ENCODE measurements around the gene ACSM2B.
"Not testable (repeated sequence)": the region's sequence is repeated elsewhere in the genome, so short reads cannot be mapped to it uniquely, and the experiment has no call there.

ACSM2B gene

DNA sequence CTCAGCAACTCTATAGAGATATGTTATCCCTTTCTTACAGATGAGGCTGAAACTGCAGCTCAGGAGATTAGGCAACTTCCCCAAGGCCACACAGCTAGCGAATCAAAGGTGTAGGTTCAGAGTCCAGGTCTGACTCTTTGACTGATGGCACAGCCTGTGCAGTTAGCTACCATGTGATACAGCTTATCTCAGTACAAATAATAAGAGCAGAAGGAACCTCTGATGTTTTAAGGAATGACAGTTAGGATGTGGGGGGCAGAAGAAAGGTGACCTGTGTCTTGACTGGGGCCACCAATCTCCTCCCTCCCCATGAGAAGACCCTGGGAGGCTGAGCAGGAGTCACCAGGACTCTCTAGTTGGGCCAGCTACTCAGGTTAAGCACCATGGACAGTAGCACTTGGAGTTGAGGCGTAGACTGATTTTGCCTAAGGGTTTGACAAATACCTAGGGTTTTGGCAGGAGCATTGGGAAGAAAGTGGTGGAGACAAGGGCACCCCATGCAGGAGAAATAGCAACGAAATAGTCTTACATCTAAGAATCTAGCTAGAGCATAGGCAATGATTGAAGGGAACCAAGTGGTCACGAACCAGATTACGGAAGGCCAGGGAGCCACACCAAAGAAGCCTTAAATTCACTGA lies 22.8 kb upstream of the ACSM2B start:
- DNase-seq (ENCODE audit: insufficient read length, low spot score) (no peak), FAIRE-seq (no peak)

DNA sequence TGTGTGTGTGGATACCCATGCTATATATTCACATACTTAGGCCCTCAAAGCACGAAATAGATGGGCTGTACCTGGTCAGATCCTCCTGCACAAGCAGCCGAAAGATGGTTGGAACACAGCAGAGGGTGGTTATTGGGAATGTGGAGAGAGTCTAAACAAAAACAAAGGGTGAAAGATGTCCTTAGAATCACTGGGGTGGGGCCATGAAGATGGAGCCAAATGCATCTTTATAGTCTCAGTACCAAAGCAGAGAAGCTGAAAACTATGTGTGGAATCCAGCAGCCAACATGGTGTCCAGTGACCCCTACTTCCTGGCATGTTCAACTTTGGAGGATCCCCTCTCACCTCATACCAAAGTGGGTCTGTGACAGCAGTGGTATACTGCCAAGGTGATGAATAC lies 19.5 kb upstream of the ACSM2B start:
- not testable (repeated sequence) for DNase-seq (ENCODE audit: insufficient read length, low spot score); FAIRE-seq

DNA sequence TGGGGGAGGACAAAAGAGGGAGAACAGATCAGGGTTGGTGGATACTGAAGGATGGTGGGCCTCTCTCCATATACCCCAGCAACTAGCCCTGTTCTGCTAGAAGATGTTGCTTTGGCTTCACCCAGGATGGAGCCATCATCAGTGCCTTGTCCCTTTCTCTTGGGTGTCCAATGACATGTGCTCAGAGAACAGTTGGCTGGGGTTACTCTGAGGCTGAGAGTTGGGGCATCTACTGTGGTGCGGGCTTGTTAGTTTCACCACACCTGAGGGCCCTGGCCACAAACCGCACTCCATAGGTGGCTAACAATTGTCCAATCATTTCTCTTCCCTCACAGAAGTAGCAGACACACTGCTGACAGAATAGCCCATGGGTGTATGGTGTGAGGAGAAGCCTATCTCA lies 18.9 kb upstream of the ACSM2B start:
- not testable (repeated sequence) for FAIRE-seq; DNase-seq (ENCODE audit: insufficient read length, low spot score)

GRCh38 chr16:20592780-20593179 lies 16.6 kb upstream of the ACSM2B start:
- DNase-seq (ENCODE audit: insufficient read length, low spot score); FAIRE-seq: not testable (repeated sequence)

DNA sequence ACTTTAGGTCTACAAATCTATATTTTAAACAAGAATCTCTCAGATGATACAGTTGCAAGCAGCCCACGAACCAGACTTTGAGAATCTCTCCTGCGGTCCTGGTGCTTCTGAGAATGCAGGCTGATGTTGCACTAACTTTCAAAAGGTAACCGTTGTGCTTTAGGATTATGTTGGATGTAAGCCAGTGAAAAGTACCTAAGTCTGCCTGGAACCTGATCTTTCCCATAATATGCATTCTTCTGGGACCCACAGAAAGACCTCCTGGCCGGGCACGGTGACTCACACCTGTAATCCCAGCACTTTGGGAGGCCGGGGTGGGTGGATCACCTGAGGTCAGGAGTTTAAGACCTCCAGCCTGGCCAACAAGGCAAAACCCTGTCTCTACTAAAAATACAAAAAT lies 13.3 kb upstream of the ACSM2B start:
- DNase-seq (ENCODE audit: insufficient read length, low spot score); FAIRE-seq: not testable (repeated sequence)

GRCh38 chr16:20587645-20588074 lies 11.5 kb upstream of the ACSM2B start:
- DNase-seq (ENCODE audit: insufficient read length, low spot score); FAIRE-seq: not testable (repeated sequence)

DNA sequence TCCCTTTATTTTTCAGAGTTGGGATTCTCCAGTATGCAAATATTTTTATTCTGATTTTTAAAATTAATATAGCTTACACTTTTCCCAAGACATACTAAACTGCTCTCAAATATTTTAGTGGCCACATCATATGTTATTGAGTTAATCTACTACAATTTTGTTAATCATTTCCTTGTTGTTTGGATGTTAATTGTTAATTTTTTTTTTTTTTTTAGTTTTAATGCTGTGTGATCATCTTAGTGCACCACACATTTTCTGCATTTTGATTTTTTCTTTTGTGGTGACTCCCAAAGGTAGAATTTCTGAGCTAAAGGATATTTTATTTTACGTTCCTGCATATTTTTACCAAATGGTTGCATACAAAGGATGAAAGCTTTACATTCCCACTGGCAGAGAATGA lies 10.5 kb upstream of the ACSM2B start:
- DNase-seq (ENCODE audit: insufficient read length, low spot score): not testable (repeated sequence)

DNA sequence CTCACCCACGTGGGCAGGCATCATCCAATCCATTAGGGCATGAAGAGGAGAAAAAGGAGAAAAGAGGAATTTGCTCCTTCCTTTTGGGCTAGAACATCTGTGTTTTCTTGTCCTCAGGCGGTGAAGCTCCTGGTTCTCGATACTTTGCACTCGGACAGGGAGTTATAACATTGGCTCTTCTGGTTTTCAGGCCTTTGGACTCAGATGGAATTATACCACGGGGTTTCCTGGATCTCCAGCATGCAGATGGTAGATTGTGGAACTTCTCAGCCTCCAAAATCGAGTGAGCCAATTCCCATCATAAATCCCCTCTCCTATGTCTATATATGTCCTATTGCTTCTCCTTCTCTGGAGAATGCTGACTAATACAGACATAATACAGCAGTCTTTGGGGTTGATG lies 9.9 kb upstream of the ACSM2B start:
- DNase-seq (ENCODE audit: insufficient read length, low spot score); FAIRE-seq: not testable (repeated sequence)

More for the DNA sequence above, 10.5 kb upstream of the ACSM2B start:
- FAIRE-seq: not testable (repeated sequence)

- not testable (repeated sequence) for DNase-seq (ENCODE audit: insufficient read length, low spot score); FAIRE-seq
These were observed 4.5 kb upstream of the ACSM2B start for GRCh38 chr16:20580487-20581259.

DNA sequence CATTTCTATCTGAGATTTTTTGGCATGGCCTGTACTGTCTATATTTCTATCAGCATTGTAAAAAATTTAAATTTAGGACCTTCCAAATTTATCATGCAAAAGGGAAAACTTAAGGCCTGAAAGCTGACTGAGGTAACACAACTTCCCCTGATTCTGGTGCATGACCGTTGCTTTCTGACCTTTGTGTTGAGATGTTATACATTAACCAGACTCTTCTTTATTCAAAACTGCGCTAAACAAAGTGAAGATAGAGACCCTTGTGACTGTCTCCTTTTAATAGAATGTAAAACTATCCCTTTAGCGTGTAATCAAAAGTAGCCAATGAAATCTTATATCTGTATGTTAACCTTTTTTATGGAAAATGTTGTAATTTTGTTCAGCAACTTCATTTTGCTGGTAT lies 1.9 kb upstream of the ACSM2B start:
- DNase-seq (ENCODE audit: insufficient read length, low spot score); FAIRE-seq: not testable (repeated sequence)

- FAIRE-seq; DNase-seq (ENCODE audit: insufficient read length, low spot score): not testable (repeated sequence)
These were observed 7.0 kb downstream of the ACSM2B start for GRCh38 chr16:20569117-20569651.

GRCh38 chr16:20568404-20568803 lies 7.8 kb downstream of the ACSM2B start:
- FAIRE-seq (no peak), DNase-seq (ENCODE audit: insufficient read length, low spot score) (no peak)

DNA sequence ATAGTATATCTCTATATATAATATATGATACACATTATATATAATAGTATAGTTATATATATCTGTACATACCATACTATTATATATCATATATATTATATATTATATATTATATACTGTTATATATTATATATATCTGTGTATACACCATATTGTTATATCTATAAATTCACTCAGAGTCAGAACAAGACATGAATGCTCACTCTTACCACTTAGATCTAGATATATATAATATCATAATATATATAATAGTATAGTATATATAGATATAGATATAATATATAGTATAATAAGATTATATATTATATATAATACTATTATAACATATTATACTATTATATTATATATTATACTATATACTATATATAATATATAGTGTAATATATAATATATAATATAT lies 9.3 kb downstream of the ACSM2B start:
- FAIRE-seq (no peak), DNase-seq (ENCODE audit: insufficient read length, low spot score) (no peak)

DNA sequence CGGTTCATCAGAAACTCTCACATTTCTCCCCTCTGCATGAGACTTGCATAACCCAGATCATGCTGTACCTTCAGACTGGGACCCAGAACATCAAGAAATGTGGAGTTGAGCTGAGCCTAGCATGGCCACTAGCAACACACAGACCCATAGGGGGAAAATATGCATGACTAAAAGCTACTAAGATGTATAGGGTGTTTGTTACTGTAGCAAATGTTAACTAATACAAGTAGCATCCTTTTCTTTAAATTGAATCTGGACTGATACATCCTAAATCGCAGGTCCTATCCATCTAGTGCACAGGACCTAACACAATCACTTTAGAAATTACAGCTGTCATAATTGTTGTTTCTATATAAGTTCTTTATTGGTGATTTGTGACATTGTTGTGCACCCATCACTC lies 10.8 kb downstream of the ACSM2B start:
- DNase-seq (ENCODE audit: insufficient read length, low spot score); FAIRE-seq: not testable (repeated sequence)

DNA sequence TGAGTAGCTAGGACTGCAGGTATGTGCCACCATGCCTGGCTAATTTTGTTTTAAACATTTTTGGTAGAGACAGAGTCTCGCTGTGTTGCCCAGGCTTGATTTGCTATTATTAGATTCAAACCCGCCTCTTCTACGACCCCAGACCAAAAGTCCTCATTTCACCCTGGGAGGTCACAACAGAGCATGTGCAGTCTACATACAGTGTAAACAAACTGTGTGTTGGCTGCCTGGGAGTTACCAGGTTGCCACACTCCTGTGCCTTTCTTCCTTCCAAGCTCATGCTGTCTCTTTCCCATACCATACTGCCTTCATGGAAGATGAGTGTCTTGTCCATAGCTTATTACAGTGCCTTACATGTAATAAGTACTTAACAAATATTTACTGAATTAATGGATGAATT lies 11.9 kb downstream of the ACSM2B start:
- DNase-seq (ENCODE audit: insufficient read length, low spot score); FAIRE-seq: not testable (repeated sequence)

- peak; percentile 53 for FAIRE-seq
- DNase-seq (ENCODE audit: insufficient read length, low spot score): not testable (repeated sequence)
These were observed 20.5 kb downstream of the ACSM2B start for GRCh38 chr16:20555628-20556027.

DNA sequence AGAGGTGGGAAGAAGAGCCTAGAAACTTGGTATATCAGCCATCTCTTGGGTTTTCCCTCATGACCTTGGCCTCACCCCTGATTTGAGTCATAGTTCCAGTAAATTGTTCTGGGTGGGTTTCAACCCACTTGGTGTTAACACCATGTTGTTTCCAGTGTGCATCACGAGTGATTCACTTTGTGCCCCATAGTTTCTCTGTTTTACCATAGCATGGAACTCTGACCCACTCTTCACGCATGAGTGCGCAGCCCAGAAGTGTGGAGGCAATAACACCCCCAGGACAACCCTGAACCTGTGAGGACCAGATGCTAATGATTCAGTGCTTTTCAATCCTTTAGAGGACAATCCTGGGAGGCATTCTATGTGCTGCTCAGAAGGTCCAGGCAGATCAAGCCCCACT lies 21.5 kb downstream of the ACSM2B start:
- not testable (repeated sequence) for DNase-seq (ENCODE audit: insufficient read length, low spot score); FAIRE-seq

GRCh38 chr16:20553493-20553892 lies 22.7 kb downstream of the ACSM2B start:
- DNase-seq (ENCODE audit: insufficient read length, low spot score); FAIRE-seq: not testable (repeated sequence)

DNA sequence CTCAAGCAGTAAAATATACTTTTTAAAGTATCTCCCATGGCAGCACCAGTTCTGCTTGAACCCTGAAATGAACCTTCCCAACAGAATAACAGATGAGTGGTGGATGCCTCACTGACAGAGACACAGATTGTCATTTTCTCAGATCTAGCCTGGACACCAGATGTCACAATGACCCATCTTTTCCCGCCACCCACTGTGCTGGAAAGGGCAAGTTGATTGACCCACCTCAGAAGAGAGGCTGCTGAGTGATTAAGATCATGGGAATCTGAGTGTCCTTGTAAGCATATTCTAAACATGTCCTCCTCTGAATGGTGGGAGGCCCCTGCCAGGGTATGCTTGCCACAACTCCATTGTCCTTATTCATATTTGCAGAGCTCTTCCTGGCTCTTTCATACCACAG lies 29.2 kb downstream of the ACSM2B start:
- DNase-seq (ENCODE audit: insufficient read length, low spot score): not testable (repeated sequence)

GRCh38 chr16:20546278-20546853 lies 29.8 kb downstream of the ACSM2B start:
- not testable (repeated sequence) for FAIRE-seq; DNase-seq (ENCODE audit: insufficient read length, low spot score)

More for the DNA sequence above, 29.2 kb downstream of the ACSM2B start:
- FAIRE-seq: not testable (repeated sequence)

All from GM19239 (cell line).